ENCODE measurements around the gene AQP9.

DNA sequence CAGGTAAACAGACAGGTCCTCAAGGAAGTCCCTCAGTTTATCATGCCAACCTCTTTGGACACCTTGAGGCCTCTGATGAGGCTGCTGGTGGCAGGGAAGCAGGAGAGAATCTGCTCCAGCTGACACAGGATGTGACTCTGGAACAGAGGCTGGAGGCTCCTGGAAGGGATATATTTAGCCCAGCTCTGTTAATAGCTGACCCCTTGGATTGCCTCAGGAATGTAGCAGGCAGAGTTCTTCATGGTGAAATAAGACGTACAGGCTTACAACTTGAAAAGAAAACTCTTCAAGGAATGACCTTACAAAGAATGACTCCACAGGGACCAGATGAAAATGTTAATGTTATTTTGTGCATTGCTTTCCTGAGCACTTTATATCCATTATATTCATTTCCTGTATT lies 90.5 kb downstream of the AQP9 start:
- TF ChIP-seq, protein P1, sequence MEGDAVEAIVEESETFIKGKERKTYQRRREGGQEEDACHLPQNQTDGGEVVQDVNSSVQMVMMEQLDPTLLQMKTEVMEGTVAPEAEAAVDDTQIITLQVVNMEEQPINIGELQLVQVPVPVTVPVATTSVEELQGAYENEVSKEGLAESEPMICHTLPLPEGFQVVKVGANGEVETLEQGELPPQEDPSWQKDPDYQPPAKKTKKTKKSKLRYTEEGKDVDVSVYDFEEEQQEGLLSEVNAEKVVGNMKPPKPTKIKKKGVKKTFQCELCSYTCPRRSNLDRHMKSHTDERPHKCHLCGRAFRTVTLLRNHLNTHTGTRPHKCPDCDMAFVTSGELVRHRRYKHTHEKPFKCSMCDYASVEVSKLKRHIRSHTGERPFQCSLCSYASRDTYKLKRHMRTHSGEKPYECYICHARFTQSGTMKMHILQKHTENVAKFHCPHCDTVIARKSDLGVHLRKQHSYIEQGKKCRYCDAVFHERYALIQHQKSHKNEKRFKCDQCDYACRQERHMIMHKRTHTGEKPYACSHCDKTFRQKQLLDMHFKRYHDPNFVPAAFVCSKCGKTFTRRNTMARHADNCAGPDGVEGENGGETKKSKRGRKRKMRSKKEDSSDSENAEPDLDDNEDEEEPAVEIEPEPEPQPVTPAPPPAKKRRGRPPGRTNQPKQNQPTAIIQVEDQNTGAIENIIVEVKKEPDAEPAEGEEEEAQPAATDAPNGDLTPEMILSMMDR (IDR thresholded peaks at IDR 0.05): no peak
- TF ChIP-seq POLR2A (IDR thresholded peaks at IDR 0.05): no peak
